NCI-H1092 (cell line): ENCODE measurements around the gene LRRC47.

Experiments
- DNase-seq: peaks from one replicate; lab custom pipeline; 2025; lab: John Stamatoyannopoulos, UW

LRRC47 gene

DNA sequence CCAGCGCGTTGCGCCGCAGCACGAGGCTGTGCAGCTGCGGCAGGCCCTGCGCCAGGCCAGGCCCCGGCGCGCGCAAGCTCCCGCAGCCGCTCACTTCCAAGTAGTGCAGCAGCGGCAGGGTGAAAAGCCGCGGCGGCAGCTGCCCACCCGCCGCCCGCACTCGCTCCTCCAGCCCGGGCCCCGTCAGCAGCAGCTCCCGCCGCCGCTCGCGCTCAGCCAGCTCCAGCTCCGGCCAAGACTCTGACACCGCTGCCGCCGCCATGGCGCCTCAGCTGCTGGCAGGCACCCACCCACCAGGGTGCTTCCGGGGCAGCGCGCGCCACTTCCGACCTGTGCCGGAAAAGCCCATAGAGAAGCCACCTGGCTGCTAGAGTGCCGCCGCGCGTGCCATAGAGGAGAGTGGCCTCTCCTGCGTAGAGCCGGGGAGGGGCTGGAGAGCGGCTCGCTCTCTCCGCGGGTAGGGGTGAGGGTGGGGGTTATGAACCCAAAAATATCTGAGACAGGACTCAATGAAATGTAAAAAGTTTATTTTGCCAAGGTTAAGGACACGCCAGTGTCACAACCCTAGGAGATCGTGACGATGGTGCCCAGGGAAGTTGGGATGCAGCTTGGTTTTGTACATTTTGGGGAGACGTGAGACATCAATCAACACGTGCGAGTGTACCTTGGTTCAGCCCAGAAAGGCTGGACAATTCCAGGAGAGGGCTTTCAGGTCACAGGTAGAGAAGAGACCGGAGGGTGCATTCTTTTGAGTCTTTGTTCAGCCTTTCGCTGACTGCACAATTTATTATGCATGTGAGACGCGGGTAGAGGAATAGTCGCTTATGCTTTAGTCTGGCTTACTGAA, at the start of gene LRRC47:
Gene LRRC47 (minus strand): TSS at position 284 of the 847 bp plus-strand sequence. CDS start 22 bp downstream, at position 262.
- DNase-seq = no peak

DNA sequence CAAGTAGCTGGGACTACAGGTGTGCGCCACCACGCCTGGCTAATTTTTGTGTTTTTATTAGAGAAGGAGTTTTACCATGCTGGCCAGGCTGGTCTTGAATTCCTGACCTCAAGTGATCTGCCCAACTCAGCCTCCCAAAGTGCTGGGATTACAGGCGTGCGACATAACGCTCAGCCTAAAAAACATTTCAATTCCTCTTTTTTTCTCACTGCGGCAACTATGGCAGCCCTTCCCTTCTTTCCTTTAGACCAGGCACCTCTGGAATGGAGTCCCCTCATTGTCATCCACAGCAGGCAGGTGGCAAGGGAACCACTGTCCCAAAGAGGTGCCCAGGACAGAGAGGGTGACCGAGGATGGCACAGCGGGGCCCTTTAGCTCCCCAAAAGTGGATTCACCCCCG, 46.6 kb upstream of the LRRC47 start:
- no peak for DNase-seq

DNA sequence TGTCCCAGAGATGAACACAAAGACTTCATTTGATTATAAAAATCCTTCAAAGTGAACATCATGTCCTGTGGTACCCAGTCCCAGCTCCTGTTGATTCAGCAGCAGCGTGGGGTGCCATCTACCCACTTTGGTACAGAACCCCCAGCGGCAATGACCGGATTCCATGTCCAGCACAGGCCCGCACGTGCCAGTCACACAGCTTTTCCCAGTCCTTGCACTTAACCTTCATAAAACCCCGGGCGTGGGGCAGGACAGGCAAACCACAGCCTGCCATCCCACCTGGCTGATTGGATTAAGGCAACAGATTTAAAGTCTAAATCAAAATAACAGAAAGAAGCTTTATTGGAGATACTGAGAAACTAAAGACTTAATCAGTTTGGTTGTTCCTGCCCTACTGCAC, 45.2 kb upstream of the LRRC47 start:
- no peak for DNase-seq

DNA sequence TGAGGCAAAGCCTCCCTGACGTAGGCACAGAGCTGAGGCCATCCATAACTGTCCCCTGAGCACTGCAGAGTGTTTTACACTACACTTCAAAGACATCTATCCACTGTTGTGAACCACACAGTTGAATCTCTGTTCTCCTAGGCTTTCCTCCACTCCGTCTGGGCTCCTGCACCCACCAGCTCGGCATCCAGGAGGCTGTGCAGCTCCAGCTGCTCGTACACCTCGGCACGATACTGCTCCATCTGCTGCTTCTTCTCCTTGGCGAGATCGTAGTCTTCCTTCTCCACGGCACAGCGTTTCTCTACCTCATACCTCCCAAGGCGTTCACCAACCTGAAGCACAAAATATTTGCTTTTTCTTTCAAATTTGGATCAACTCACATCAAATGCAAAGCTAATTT, 42.5 kb upstream of the LRRC47 start:
- DNase-seq = no peak

DNA sequence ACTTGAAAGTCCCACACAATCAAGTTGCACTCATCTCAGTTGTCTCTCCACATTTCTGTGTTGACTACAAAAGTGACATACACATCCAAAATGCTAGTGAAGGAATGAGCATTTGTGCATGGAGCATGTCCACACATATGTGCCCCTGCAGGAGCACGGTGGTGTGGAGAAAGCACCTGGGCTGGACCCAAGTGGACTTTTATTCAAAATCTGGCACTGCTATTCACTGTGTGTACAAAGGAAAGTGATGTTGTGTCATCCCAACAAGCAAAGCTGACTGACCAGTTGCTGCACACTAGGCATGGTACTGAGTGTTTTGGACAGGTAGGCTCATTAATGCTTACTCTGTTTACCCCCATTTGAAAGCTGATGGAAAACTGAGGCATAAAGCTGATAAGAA, 41.4 kb upstream of the LRRC47 start:
- no peak for DNase-seq

DNA sequence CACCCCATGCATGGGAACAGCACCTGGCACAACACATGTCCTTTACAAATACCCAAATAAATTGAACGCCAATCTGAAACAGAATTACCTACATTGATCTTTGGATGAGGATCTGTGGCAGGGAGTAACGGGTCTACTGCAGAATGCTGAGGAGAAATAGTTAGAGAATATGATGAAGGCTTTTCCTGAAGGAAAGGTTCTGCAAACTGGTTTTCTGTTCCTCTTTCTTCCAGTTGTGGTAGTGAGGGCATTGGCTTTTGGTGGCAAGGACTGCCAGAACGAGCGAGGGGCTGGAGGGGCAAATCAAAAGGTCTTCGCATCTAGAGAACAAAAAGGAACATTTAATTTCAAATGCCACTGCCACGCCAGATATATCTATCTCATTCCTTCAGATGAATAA, 40.9 kb upstream of the LRRC47 start:
- DNase-seq = no peak

DNA sequence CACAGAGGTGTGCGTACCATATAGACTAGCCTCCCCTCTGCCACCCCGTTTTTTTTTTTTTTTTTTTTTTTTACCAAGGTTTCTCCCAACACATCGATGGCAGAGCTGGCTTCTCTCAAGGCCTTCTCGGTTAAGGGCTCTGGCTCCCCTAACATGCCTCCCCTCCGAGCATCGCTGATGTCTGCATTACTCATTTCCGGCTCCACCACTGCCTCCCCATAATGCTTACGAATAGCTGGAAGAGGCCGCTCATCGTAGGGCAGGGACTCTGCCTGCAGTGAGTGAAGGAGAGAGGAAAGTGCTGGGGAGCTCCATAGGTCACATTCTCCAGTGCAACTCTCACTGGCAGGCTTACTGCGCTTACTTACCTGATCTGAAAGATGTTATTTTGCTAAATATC, 40.1 kb upstream of the LRRC47 start:
- no peak for DNase-seq

DNA sequence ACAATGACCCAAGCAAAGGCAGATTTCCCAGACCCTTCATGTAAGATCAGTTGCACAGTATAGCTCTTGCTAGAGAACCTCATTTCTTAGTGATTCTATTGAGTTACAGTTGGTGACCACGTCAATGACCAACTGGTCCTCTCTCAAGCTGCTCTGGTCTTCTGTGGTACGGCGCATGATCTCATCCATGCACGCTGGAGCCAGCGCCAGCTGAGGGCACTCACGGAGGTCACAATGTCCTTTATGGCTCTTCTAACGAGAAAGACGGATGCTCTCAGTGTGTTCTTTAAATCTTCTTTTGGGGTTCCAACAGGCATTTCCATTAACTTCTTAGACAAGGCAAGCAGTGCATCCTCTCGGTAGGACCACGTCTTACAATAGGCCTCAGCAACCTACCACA, 38.4 kb upstream of the LRRC47 start:
- no peak for DNase-seq

DNA sequence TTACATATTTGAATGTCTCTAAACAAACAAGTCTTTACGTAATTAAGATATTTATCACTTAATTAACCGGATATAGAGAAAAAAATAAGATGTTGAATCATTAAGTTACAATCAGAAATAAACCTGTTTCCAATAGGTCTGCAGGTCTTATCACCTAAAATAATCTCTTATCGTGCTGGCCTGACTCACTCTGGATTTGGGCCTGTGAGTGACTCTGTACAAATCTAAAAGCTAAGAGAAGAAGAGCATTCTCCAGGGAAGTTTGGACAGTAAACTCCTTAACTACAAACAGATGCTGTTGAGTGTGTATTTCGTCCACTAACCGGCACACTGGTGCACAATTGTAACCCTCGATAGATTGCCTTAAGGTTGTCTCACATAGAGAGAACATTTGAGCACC, 35.4 kb upstream of the LRRC47 start:
- no peak for DNase-seq

DNA sequence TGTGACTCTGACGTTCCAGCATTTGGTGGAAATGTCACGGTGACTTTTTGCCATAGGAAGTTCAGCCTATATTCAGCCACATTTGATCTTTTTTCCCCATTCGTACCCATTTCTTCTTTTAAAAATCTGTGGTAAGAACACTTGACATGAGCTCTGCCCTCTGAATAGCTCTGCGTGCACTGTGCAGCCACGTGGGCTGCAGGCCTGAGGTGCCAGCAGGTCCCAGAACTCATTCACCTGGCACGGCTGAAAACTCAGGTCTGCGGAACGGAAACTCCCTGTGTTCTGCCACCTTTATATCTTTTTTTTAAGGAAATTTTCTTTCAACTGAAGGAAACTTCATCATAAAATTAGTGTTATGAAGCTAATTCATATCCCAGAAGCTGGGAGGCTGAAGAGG, 32.1 kb upstream of the LRRC47 start:
- no peak for DNase-seq

DNA sequence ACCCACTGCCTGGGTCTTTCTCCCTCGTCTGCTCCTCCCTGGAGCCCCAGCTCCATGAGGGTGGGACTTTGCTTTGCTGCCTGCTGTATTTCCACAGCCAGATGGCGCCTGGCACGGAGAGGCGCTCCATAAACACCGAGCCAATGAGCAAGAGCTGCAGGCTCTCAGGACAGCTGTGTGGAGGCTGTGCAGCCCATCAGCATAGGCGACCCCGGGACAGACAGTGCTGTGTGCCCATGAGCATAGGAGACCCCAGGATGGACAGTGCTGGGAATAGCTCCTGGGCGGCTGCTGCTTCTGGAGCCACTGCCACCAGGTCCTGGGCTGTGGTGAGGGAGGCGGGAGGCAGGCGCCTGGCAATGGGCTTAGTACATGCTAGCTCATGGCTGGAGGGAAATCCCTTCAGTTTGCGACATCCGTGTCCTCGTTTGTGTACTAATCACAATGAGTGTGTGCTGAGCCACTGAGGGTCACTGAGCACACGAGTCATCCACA, 31.6 kb upstream of the LRRC47 start:
- DNase-seq = no peak

DNA sequence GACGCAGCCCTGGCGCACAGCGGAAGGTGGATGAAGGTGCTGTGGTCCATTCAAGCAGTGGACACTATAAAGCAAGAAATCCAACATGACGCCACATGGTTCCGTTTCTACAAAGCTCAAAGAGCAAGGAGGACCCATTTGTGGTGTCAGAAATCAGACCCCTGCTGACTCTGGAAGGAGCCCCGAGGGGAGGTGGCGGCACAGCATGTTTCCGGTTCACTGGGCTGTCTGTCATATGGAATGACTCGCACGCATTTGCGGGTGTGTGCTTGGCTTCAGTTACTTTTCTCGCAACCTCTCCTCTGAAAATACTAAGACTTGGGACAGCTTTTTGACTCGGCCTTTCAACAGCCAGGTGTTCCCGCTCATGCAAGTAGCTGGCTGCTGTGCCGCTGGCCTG, 29.1 kb upstream of the LRRC47 start:
- no peak for DNase-seq

DNA sequence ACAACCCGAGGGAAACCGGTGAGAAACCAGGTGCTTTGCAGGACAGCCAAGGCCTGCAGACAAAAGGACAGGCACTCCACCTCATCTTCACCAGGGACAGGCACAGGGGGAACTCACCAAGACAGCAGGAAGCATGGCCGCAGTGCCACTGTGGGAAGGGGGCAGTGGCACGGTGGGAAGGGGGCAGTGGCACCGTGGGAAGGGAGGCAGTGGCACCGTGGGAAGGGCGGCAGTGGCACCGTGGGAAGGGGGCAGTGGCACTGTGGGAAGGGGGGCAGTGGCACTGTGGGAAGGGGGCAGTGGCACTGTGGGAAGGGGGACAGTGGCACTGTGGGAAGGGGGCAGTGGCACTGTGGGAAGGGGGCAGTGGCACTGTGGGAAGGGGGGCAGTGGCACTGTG, 28.4 kb upstream of the LRRC47 start:
- DNase-seq = no peak

DNA sequence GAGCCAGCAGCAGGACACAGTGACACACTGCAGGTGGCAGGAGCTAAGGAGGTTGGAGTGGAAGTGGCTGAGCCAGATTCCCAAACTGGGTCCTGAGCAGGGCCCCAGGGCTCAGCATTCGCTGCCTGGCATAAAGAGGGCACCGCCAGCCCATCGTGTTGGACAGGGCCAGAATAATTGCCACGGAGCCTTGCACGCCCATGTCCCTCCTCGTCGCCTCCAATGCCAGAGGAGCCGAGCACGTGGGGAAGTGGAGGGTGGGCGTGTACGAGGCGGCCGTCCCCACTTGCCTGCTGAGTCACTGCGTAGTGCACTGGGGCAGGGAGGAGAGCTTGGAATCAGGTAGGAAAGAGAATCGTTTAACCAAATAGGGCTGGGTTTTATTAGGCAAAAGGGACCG, 26.1 kb upstream of the LRRC47 start:
- DNase-seq = no peak

DNA sequence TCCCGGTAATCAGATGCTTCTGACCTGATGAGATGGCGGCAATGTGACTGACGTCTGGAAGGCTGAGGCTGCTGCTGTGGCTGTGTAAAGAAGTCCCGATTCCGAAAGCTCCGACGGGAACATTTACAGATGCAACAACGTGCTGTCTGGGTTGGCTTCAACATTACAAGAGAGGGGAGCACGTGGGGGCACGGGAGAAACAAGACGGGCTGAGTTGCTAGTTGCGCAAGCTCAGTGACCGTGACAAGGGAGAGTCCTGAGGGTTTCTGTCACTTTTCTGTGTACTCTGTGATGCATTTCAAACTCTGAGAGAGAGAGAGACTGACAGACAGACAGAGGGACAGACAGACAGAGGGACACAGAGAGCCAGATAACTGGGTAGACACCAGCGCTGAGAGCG, 25.6 kb upstream of the LRRC47 start:
- no peak for DNase-seq

DNA sequence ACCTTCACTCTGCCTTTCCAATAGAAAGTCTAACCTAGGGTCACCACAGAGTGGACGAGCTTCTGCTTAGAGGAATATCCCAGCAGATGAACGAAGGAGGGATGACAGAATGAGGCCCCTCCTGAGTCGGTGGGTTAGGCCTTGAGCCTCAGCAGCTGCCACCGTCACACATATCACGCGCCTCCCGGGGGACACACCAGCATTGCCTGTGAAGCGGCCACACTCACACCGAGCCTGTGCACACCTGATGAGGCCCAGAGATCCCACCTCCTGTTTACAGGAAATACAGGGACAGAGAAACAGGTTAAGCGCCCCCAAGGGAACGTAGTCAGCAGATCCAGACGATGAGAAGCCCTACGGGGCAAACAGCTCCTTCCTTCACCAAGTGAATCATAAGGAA, 25.1 kb upstream of the LRRC47 start:
- DNase-seq = no peak

DNA sequence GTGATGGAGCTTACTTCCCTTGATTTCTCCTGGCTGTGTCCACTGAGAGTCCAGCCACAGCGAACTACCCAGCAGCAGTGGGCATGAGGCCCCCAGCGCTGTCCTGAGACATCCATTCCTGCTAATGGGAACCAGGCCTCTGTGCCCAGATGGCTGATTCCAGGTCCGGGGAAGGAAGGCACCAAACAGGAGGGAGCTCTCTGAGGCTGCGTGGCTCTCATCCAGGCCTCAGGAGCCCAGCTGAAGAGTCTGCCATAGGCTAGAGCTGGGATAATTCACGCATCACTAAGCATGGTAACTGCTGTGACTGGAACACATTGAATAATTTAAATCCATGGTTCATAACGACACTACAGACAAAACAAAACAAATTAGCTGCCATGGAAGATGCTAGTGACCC, 24.7 kb upstream of the LRRC47 start:
- no peak for DNase-seq

DNA sequence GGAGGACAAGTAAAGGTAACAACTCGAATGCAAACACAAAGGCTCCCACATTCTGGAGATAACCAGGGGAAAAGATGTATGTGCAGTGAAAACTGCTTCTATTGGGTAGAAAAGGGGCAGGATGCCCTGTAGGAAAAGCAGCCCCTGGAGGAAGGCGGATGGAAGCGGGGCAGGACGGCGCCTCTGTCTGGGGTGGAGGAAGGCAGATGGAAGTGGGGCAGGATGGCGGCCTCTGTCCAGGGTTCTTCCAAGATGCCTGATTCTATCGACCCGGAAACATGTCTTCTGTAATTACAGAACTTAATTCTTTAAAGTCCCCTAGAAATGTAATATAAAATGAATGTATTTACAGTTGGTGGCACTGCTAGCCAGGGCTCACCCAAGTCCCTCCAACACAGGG, 24.0 kb upstream of the LRRC47 start:
- no peak for DNase-seq

DNA sequence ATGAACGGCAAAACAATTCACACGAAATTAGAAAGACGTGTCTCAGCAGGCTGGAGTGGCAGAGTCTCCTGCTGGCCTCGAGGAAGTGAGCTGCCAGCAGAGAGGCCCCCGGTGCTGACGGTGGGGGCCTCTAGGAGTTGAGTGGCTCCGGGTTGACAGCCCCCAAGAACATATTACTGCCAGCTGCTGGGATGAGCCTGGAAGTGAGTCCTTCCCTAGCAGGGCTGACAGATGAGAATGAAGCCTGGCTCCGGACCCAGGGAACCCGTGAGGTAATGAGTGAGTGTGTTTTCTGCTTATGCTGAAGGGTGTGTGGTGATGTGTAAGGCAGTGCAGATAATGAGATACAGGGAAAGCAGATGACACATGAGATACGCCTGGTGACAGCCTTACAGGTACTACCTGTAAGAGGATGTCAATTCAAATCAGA, 23.5 kb upstream of the LRRC47 start:
- no peak for DNase-seq

DNA sequence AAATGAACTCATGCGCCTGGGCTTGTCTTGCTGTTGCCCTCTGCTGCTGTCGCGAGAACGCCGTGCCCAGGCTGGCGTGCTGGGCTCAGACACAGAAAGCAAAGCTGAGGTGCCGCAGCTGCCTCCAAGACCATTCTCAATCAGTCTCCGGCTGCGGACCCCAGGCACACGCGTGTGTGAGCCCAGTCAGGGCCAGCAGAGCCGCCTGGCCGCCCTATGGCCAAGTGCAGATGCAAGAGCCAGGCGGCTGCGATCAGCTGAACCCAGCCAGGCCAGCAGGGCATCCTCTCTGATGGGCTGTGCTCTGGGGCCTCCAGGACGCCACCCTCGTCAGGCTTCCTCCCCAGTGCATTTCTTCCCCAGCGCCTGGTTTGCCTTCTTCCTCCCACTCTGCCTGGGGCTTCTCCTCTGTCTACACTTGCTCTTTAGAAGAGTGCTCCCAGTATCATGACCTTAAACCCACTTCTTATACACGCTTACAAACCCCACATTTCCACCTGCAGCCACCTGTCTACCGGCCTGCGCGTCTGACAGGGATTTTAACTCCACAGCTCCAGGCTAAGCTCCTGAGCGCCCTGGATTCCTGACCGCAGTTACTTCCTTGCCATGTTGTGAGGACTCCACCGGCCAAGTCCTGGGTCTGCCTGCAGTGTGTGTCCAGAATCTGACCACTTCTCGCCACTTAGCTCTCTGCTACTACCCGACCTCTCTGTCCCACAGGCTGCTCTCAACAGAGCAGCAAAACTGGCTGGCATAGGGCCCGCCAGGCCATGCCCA, 21.7 kb upstream of the LRRC47 start:
- DNase-seq = no peak

DNA sequence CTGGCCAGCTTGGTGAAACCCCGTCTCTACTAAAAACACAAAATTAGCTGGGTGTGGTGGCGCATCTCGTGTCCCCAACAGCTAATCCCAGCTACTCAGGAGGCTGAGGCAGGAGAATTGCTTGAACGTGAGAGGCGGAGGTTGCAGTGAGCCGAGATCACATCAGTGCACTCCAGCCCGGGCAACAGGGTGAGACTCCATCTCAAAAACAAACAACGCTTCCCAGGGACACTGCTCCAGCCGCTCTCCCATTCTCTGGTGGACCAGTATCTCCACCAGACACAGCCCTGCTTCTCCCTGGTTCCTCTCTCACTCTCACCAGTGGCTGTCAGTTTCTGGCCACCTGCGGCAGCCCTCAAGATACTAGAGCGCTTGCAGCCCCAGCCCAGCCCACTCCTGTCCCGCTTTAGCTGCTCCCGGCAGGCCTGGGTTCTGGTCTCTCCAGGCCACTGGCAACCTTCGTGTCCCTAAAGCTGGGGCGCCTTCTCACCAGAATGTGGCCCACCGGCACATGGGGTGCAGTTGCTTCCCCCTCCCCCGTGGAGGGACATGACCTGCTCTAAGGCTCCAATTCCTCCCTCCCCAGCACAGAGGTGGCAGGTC, 20.9 kb upstream of the LRRC47 start:
- DNase-seq = no peak

DNA sequence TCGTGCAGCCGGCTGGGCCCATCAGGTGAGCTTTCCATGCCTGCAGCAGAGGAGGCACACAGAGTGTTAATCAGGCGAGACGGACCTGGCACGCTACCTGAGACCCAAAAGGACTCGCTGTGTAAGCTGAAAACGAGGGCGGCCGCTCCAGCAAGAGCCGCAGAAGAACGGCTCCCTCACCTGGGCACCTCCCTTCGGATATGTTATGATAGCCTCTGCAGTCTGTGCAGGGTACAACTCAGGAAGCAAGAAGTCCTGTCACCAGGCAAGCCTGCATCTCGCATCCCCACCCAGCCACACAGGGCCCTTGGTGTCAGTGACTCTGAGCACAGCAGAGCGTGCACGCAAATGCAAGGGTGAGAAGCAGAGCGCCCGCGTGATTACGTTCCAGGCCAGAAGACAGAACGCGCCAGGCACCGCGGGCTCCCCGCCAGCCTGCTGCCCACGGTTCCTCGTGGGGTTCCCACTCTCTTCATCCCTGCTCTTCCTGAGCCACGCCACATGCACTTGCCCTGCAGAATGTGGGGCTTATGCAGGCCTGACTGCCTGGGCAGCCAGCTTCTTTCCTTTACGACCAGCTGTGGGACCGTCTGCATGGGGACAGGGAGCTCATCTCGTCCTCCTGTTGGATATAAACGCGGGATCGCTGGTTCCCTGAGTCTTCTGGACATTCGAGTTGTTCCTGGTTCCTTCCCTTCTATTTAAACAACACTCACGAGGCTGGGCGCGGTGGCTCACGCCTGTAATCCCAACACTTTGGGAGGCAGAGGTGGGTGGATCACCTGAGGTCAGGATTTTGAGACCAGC, 20.2 kb upstream of the LRRC47 start:
- no peak for DNase-seq
